ENCODE measurements around the gene PRSS56. TPM values are rescaled to one million over a fixed set of nuclear protein-coding genes. Genes with fewer than 3 reads are reported as not detected.

The PRSS56 gene
- total RNA-seq, 1 donor from 2014 or later, result not detected

DNA sequence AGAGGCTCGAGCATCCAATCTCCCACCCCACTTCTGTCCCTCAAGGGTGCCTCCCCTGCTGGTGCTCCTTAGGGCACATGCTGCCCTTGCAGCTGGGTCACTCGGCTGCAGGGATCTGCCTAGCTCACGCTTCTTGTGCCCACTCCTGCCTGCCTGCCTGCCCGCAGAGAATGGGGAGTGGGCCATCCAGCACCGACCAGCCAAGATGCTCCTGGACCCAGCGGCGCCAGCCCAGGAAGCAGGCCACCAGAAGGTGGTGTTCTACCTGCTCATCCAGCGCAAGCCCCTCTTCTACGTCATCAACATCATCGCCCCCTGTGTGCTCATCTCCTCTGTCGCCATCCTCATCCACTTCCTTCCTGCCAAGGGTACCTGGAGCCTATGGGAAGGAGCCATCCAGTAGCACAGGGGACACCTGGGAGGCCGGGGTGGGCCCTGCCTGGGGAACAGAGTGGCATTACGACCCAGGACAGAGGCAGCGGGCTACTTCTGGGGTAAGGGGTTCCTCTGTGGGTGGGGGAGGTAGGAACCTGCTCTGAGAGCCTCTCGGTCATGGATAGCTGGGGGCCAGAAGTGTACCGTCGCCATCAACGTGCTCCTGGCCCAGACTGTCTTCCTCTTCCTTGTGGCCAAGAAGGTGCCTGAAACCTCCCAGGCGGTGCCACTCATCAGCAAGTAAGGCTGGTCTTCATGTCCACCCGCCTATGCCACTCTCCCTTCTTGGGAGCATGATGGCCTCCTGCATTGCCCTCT, 22.7 kb downstream of the PRSS56 start:
- no peak for DNase-seq (ENCODE audit: low read depth)
- TF ChIP-seq CTCF (IDR thresholded peaks at IDR 0.05; ENCODE audit: insufficient read depth, low read length, poor library complexity, severe bottlenecking), result no peak
- no peaks in the 10 kb centered on the region for H3K36me3 ChIP-seq (ENCODE audit: control insufficient read depth, insufficient read depth, low read length)
- H3K27me3 ChIP-seq (ENCODE audit: control insufficient read depth, insufficient read depth, low read length), result peaks cover 24% of the 10 kb centered on the region
- H3K4me3 ChIP-seq (ENCODE audit: low read depth, low read length), result no peak overlapping the region

- no peak overlapping the region for H3K4me3 ChIP-seq (ENCODE audit: low read depth, low read length)
- DNase-seq (ENCODE audit: low read depth), result no peak
- H3K36me3 ChIP-seq (ENCODE audit: control insufficient read depth, insufficient read depth, low read length), result no peaks in the 10 kb centered on the region
- no peak for TF ChIP-seq CTCF (IDR thresholded peaks at IDR 0.05; ENCODE audit: insufficient read depth, low read length, poor library complexity, severe bottlenecking)
- peaks cover 22% of the 10 kb centered on the region for H3K27me3 ChIP-seq (ENCODE audit: control insufficient read depth, insufficient read depth, low read length)
Measured at GRCh38 chr2:232543491-232543890, 23.3 kb downstream of the PRSS56 start.

DNA sequence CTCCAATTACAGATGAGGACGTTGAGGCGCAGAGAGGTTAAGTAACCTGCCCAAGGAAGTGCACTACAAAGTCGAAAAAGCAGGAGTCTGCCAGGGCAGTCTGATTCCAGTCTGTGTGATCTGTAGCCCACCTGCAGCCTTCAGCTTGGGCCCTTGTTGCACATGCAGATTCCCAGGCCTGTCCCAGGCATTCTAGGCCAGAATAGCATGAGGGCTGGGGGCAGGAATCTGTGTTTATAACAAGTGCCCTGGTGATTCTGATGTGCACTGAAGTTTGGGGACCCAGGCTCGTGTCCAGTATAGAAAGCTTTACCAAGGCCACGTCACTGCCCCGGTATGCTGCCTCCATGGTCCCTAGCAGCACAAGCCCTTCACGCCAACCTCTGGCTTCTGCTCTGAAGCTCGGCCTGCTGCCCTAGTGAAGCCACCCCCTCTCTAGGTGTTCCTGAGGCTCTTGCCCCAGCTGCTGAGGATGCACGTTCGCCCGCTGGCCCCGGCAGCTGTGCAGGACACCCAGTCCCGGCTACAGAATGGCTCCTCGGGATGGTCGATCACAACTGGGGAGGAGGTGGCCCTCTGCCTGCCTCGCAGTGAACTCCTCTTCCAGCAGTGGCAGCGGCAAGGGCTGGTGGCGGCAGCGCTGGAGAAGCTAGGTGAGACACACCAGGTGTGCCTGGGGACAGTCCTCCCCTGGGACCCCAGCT, 23.9 kb downstream of the PRSS56 start:
- H3K36me3 ChIP-seq (ENCODE audit: control insufficient read depth, insufficient read depth, low read length), result no peaks in the 10 kb centered on the region
- TF ChIP-seq CTCF (IDR thresholded peaks at IDR 0.05; ENCODE audit: insufficient read depth, low read length, poor library complexity, severe bottlenecking), result no peak
- H3K4me3 ChIP-seq (ENCODE audit: low read depth, low read length), result no peak overlapping the region
- peaks cover 16% of the 10 kb centered on the region for H3K27me3 ChIP-seq (ENCODE audit: control insufficient read depth, insufficient read depth, low read length)
- no peak for DNase-seq (ENCODE audit: low read depth)

DNA sequence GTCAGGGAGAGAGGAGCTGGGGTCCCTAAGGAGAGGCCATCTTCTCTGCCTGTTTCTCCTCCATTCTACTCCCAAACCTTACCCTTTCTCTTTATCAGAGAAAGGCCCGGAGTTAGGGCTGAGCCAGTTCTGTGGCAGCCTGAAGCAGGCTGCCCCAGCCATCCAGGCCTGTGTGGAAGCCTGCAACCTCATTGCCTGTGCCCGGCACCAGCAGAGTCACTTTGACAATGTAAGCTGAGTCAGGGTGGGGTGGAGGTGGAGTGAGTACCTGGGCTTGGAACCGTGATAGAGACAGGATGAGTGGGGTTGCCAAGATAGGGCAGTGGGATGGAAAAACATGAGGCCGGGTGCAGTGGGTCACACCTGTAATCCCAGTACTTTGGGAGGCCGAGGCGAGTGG, 24.5 kb downstream of the PRSS56 start:
- TF ChIP-seq CTCF (IDR thresholded peaks at IDR 0.05; ENCODE audit: insufficient read depth, low read length, poor library complexity, severe bottlenecking), result no peak
- H3K36me3 ChIP-seq (ENCODE audit: control insufficient read depth, insufficient read depth, low read length), result no peaks in the 10 kb centered on the region
- H3K4me3 ChIP-seq (ENCODE audit: low read depth, low read length), result no peak overlapping the region
- peaks cover 10% of the 10 kb centered on the region for H3K27me3 ChIP-seq (ENCODE audit: control insufficient read depth, insufficient read depth, low read length)
- DNase-seq (ENCODE audit: low read depth), result no peak

- H3K4me3 ChIP-seq (ENCODE audit: low read depth, low read length), result no peak overlapping the region
- no peaks in the 10 kb centered on the region for H3K36me3 ChIP-seq (ENCODE audit: control insufficient read depth, insufficient read depth, low read length)
- TF ChIP-seq CTCF (IDR thresholded peaks at IDR 0.05; ENCODE audit: insufficient read depth, low read length, poor library complexity, severe bottlenecking), result no peak
- H3K27me3 ChIP-seq (ENCODE audit: control insufficient read depth, insufficient read depth, low read length), result peaks cover under 1% of the 10 kb centered on the region
- DNase-seq (ENCODE audit: low read depth), result no peak
Measured at GRCh38 chr2:232545511-232546375, 25.6 kb downstream of the PRSS56 start.

Data from kidney epithelial cell (primary cell).